ENCODE measurements around the gene KAZN. TPM values are rescaled to one million over a fixed set of nuclear protein-coding genes. Genes with fewer than 3 reads are reported as not detected.

Gene KAZN
- total and polyA plus RNA-seq, 2 of the 8 experiments (the other 6 are each of a cell fraction or from before 2014, with no cell fraction given), result 3.7 to 11.8 TPM

- Histone ChIP-seq H2BK120ac (replicated peaks; ENCODE audit: low read depth, low read length) (no peak overlapping the region), H4K20me1 (replicated peaks in 1 of 2; ENCODE audit: control insufficient read depth in 1 of 2, insufficient read depth in 2 of 2, low read length in 2 of 2) (no peaks in the 10 kb centered on the region), H3K9ac (replicated peaks in 1 of 4; ENCODE audit: extremely low read depth in 1 of 4, low read depth in 3 of 4, low read length in 3 of 4) (no peak overlapping the region), H3K79me1 (ENCODE audit: low read depth, low read length) (no peaks in the 10 kb centered on the region), H3K14ac (ENCODE audit: insufficient read length) (no peak overlapping the region), H4K8ac (ENCODE audit: extremely low read depth, insufficient read depth, low read length) (no peak overlapping the region), H3K36me3 (ENCODE audit: control insufficient read depth in 2 of 4, insufficient read depth in 4 of 4, low read length in 3 of 4) (no peaks in the 10 kb centered on the region), H2BK5ac (ENCODE audit: low read depth, low read length) (no peak overlapping the region), H2BK15ac (ENCODE audit: low read length) (no peak overlapping the region), H3K23ac (ENCODE audit: insufficient read length) (no peak overlapping the region), H2AK5ac (ENCODE audit: low read depth, low read length) (no peak overlapping the region), H3K4ac (replicated peaks; ENCODE audit: insufficient read length, low read depth, low read length) (no peak overlapping the region), H3K4me2 (ENCODE audit: insufficient read depth in 1 of 2, low read depth in 2 of 2, low read length in 2 of 2) (no peak overlapping the region), H3K4me3 (ENCODE audit: extremely low read depth in 1 of 4, insufficient read depth in 2 of 4, low read depth in 3 of 4, low read length in 4 of 4) (no peak overlapping the region), H2AFZ (ENCODE audit: low read length) (no peak overlapping the region), H3K79me2 (ENCODE audit: control insufficient read depth in 1 of 2, insufficient read depth in 2 of 2, low read length in 2 of 2) (no peaks in the 10 kb centered on the region), H4K91ac (replicated peaks; ENCODE audit: insufficient read length, low read length) (no peak overlapping the region), H2BK20ac (ENCODE audit: low read length) (no peak overlapping the region), H3K18ac (ENCODE audit: extremely low read depth, low read length) (no peak overlapping the region), H3K23me2 (ENCODE audit: low read depth, low read length) (no peaks in the 10 kb centered on the region; the same call in 1 of the 2 replicates), H3K27ac (ENCODE audit: low read depth, low read length) (no peak overlapping the region), H3K56ac (replicated peaks; ENCODE audit: insufficient read length, low read depth, low read length) (no peak overlapping the region), H4K5ac (ENCODE audit: insufficient read length, low read depth, low read length) (no peak overlapping the region), H3K4me1 (replicated peaks in 1 of 4; ENCODE audit: control insufficient read depth in 3 of 4, insufficient read depth in 4 of 4, low read length in 3 of 4) (0 out of 7 replicates have a peak, but pooled peaks cover 0 to 3% (median 2%) of the 10 kb centered on the region in 4 experiments), H2BK12ac (ENCODE audit: low read depth, low read length) (no peak overlapping the region), H3K9me3 (ENCODE audit: insufficient read depth in 2 of 2, low read depth in 1 of 2, low read length in 1 of 2) (no peaks in the 10 kb centered on the region), H3K27me3 (replicated peaks in 1 of 4; ENCODE audit: control insufficient read depth in 3 of 4, extremely low read depth in 1 of 4, insufficient read depth in 3 of 4, low read length in 3 of 4) (no peaks in the 10 kb centered on the region)
- TF ChIP-seq TBP (IDR thresholded peaks at IDR 0.05; ENCODE audit: low read depth, low read length), result no peak
- CTCF ChIA-PET (ENCODE audit: partially characterized antibody), result interaction anchor here (1.5 kb wide), 1 partner anchor 16 kb away, joined by 3 read pairs; no protein-coding TSS in a partner anchor
- WGBS, 2 experiments (ENCODE audit: extremely low coverage in 1 of 2, insufficient coverage in 1 of 2, insufficient read length in 1 of 2, insufficient replicate concordance in 2 of 2, low coverage in 1 of 2, low lambda C conversion rate in 2 of 2, missing lambda C conversion rate in 1 of 2), result 60% methylated on average over 6 of the region's 6 CpGs; no CpG with 5 or more reads in 1 of the 2 experiments
- FAIRE-seq (no peak), DNase-seq (ENCODE audit: low read depth in 1 of 2, low spot score in 2 of 2) (no peak)
- POLR2A ChIA-PET (ENCODE audit: partially characterized antibody), result no interaction called here
These were observed 60.2 kb downstream of the KAZN start for GRCh38 chr1:14658642-14659041.
